Measurements from ENCODE around the gene ZSWIM4.

DNA sequence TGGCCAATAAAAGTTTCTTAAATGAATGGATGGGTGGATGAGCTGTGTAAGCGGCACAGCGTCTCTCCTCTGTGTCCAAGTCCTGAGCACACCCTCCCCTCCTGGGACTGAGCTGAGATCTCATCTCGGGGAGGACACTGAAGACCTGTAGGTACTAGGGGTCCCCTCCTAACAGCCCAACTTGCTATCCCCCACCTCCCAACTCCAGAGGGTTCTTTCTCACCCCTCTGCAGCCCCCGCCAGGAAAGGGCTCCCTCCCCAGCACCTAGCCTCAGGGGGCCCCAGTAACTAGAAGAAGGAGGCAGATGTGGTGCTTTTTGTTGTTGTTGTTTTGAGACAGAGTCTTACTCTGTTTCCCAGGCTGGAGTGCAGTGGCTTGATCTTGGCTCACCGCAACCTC lies 80.6 kb downstream of the ZSWIM4 start:
- no peak for TF ChIP-seq CTCF (conservative IDR thresholded peaks at IDR 0.05; ENCODE audit: low read depth in 2 of 2)
- no peak for TF ChIP-seq ETS1 (IDR thresholded peaks at IDR 0.05)
- TF ChIP-seq EZH2 (IDR thresholded peaks at IDR 0.05; ENCODE audit: low read depth, unreplicated experiment): no peak
- no peak for TF ChIP-seq EZH2phosphoT487 (IDR thresholded peaks at IDR 0.05; ENCODE audit: unreplicated experiment)
- no peak for TF ChIP-seq POLR2AphosphoS5 (IDR thresholded peaks at IDR 0.05; ENCODE audit: low read depth)
- TF ChIP-seq JUNB (IDR thresholded peaks at IDR 0.05; ENCODE audit: unreplicated experiment): no peak

All from GM23338 (cell line).